ENCODE measurements around the gene NUP107.

Gene NUP107

DNA sequence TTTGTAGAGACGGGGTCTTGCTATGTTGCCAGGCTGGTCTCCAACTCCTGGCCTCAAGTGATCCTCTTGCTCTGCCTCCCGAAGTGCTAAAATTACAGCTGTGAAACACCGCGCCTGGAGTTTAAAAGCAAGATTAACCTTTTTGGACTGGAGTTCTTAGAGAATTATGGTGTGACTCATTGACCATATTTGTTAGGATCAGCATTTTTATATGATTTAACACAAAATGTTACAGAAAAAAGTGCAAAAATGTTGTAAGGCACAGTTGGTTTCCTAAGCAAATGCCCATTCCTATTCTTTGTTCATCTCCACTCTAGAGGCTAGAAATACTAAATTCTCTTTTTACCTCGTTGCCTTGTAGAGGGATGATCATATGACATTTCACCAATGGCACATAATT lies 86.8 kb downstream of the NUP107 start:
- DNase-seq (ENCODE audit: low read depth in 2 of 2): no peak

DNA sequence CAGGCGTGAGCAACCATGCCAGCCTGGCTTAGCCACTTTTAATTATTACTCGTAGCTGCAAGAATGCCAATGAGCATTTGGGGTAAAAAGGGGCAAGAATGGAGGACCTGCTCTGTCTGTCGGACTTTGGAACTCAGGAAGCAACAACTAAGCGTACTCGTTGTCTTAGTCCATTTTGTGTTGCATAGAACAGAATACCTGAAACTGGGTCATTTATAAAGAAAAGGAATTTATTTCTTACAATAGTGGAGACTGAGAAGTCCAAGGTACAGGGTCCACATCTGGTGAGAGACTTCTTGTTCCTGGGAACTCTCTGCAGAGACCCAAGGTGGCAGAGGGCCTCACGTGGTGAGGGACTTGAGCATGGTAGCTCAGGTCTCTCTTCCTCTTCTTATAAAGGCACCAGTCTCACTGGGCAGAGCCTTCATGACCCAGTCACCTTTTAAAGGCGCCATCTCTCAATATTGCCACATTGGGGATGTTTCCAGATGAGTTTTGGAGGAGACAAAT lies 88.4 kb downstream of the NUP107 start:
- no peak for DNase-seq (ENCODE audit: low read depth in 2 of 2)

DNA sequence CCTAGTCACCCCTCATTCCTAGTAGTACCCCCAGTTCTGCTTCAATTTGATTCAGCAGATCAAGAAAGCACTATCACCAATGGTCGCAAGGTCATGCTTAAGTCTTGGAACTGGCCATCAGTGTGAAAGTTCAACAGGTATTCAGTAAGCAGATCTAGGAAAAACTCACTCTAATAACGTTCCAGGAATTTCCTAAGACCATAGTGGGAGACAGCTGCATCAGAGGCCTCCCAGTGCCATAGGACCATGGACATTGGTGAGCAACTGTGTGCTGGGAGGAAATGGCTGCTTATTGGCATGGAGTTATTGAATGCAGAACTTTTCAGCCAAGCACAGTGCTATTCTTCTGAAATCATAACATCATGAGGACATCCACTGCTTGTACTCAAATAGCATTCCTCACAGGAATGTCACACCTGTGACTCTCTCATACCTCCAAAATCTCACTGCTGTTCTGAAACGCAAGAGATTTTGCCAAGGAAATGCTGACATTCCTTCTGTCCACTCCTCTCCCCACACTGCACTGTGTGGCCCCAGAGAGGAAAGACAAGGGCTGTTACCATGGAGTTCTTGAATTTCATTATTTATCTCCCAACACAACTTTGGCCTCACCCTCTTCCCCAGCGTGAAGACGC lies 90.3 kb downstream of the NUP107 start:
- no peak for DNase-seq (ENCODE audit: low read depth in 2 of 2)

DNA sequence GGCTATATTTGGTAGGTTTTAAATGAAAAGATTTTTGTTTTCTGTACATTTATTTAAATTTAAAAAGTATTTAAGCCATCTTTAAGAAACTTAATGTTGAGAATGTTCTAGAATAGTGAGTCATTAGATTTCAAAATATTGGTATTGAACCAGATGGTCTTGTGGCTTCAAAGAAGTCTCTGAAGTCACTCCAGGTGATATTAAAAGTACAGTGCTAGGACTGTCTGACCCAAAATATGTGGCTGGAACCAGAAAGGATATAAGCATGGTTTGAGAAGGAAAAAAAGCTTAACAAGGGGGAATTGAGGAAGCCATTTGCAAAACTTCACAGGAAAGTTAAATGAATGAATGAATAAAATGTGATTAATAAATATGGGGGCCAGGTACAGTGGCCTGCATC lies 92.5 kb downstream of the NUP107 start:
- DNase-seq (ENCODE audit: low read depth in 2 of 2): no peak

DNA sequence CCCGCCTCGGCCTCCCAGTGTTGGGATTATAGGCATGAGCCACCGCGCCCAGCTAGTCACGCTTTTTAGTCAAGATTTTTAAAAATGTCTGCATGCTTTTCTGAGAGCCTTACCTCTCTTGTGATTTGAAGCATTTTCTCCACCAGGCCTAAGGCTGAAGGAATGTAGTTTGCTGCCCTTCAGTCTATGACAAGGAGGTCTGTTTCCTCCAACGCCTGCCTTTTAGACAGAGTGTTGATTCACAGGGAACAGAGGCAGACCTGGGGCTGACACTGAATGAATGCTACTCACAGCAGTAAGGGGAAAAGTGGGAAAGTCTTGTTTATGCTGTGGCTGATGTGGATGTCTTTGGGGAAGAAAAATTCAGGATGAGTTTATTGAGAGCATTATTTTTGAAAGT lies 94.0 kb downstream of the NUP107 start:
- no peak for DNase-seq (ENCODE audit: low read depth in 2 of 2)

DNA sequence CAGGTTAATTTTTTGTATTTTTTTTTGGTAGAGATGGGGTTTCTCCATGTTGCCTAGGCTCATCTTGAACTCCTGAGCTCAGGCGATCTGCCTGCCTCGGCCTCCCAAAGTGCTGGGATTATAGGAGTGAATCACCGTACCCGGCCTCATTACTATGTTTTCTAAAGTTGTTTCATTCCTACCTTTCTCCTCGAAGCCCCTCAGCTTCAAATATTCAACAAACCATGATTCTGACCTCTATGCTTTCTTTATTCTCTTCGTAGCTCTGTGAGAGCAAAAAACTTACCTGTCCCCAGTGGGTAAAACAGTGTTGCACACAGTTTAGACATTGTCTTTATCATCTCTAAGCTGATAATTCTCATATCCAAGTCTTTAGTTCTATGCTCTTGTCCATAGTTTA lies 95.0 kb downstream of the NUP107 start:
- no peak for DNase-seq (ENCODE audit: low read depth in 2 of 2)

DNA sequence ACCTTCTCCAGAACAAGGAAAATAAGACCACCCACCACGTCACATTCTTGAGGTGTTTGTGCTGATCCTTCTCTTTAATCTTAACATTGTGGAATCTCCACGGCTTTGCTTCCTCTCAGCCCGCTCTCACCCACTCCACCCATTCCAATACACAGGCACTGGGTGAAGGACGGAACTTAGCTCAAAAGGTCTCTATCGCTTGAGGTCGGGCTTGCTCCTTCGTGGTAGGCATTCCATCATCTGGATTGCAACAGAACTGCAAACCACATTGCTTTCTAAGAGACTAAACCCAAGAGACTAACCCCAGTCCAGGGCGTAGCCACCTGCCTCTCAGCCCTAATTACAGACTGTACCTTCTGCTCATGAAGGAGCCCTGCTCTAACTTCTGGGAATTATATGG lies 97.2 kb downstream of the NUP107 start:
- no peak for DNase-seq (ENCODE audit: low read depth in 2 of 2)

DNA sequence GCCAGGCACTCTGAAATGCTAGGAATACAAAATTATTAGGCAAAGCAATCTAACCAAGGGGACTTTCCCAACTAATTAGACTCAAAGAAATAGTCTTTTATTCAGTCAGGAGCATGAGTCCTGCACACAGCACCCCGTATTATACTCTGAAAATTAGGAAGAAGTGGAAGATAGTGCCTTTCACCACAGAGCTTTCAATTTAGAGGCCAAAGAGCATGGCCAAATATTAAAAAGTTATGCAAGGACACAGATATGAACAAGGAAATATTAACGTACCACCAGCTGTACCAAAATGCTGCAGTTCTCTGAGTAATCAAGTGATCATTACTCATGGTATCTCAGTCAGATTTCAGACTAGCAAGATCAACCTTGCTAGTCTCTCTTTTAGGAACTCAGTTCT lies 98.6 kb downstream of the NUP107 start:
- no peak for DNase-seq (ENCODE audit: low read depth in 2 of 2)

DNA sequence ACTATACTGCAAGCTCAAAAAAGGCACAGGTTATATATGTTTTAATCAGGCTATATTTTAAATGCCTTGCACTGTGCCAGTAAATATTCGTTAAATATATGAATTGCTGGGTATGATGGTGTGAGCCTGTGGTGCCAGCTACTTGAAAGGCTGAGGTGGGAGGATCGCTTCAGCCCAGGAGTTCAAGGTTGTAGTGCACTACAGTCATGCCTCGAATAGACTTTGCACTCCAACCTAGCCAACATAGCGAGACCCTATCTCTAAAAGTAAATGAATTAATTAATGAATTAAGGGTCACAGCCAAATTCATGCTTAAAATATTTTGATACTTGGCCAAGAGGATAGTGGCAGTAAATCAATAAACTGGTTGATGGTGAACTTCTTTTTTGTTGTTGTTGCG lies 99.0 kb downstream of the NUP107 start:
- no peak for DNase-seq (ENCODE audit: low read depth in 2 of 2)

DNA sequence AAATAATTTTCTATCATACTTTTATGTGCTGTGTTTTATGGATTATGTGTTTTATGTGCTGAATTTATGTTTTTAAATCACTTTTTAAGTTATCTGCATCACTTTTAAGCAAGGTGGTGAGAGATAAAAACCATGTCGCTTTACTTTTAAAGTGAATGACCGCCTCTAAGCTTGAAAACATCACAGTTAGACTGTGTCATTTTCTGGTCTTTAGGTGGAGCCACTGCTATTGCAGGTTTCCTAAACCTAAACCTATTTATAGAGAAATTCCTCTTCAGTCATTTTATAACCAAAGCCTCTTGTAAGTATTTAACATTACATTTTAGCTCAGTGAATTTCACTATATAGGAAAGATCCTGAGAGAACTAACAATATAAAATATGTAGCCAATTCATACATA lies 100.2 kb downstream of the NUP107 start:
- DNase-seq (ENCODE audit: low read depth in 2 of 2): no peak

DNA sequence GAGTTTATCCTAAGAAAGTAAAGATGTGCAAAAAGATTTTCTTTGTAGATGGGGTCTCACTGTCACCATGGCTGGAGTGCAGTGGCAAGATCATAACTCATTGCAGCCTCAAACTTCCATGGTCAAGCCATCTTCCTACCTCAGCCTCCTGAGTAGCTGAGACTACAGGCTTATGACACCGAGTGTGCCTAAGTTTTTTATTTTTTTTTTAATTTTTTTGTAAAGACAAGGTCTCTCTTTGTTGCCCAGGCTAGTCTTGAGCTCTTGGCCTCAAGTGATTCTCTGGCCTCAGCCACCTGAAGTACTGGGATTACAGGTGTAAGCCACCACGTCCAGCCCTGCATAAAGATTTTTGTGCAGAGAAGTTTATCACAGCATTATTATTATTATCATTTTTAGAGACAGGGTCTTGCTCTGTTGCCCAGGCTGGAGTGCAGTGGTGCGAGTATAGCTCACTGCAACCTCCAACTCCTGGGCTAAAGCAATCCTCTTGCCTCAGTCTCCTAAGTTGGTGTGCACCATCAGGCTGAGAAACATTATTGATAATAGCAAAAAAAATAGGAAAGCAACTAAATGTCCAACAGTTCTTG lies 101.9 kb downstream of the NUP107 start:
- no peak for DNase-seq (ENCODE audit: low read depth in 2 of 2)

DNA sequence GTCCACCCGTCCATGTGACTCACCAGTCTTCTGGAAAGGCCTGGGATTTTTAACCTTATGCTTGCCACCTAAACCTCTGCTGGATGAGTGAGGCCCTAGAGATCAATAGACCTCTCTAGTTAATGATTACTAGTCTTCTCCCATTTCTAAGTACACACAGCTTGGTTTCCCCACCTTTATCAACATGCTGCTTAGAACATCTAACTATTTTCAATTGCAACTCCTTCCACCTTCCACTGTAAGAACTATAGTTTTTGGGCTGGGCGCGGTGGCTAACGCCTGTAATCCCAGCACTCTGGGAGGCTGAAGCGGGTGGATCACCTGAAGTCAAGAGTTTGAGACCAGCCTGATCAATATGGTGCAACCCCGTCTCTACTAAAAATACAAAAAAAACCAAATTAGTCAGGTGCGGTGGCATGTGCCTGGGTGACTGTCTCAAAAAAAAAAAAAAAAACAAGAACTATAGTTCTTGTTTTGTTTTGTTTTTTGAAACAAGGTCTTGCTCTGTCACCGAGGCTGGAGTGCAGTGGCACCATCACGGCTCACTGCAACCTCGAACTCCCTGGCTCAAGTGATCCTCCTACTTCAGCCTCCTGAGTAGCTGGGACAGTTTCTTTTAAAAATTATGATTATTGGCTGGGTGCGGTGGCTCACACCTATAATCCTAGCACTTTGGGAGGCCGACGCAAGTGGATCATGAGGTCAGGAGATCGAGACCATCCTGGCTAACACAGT lies 102.5 kb downstream of the NUP107 start:
- DNase-seq (ENCODE audit: low read depth in 2 of 2): no peak

DNA sequence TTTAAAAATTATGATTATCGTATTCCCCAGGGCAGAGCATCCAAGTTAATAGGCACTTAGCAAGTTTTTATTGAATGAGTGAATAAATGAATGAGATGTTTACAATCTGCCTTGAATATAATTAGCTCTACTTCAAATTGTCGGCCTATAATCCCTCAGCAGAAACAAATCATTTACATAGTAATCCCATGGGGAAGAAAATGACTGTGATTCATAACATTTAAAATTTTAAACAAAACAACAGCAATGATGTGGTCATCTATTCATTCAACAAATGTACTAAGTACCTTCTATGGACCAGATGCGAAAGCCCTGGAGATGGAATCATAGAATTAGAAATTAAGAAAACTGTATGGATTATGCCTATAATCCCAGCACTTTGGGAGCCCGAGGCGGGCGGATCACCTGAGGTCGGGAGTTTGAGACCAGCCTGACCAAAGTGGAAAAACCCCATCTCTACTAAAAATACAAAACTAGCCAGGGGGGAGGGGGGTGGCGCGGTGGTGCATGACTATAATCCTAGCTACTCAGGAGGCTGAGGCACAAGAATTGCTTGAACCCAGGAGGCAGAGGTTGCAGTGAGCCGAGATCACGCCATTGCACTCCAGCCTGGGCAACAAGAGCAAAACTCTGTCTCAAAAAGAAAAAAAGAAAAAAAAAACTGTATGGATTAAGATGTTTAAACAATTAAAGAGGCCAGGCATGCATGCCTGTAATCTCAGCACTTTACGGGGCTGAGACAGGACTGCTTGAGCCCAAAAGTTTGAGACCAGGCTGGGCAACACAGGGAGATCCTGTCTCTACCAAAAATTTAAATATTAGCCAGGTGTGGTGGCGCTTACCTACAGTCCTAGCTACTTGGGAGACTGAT lies 103.5 kb downstream of the NUP107 start:
- DNase-seq (ENCODE audit: low read depth in 2 of 2): no peak

DNA sequence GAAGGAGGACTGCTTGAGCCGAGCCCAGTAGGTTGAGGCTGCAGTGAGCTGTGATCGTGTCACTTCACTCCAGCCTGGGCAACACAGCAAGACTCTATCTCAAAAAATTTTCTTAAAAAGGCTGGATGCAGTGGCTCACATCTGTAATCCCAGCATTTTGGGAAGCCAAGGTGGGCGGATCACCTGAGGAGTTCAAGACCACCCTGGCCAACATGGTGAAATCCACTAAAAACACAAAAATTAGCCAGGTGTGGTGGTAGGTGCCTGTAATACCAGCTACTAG lies 104.1 kb downstream of the NUP107 start:
- DNase-seq (ENCODE audit: low read depth in 2 of 2): no peak

DNA sequence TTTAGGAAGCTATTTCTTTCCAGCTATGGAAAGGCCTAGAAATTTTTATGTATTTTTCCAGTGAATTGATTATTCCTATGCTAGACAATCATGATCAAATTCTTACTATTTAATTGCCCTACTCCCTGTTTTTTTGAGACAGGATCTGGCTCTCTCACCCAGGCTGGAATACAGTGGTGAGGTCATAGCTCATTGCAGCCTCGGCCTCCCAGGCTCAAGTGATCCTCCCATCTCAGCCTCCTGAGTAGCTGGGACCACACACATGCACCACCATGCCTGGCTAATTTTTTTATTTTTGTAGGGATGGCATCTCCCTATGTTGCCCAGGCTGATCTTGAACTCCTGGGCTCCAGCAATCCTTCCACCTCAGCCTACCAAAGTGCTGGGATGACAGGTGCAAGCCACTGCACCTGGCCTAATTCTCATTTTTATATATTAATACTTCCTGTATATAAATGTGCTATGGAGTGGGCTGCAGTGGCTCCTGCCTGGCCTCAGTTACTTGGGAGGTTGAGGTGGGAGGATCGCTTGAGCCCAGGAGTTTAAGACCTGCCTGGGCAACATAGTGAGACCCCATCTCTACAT lies 105.2 kb downstream of the NUP107 start:
- no peak for DNase-seq (ENCODE audit: low read depth in 2 of 2)

DNA sequence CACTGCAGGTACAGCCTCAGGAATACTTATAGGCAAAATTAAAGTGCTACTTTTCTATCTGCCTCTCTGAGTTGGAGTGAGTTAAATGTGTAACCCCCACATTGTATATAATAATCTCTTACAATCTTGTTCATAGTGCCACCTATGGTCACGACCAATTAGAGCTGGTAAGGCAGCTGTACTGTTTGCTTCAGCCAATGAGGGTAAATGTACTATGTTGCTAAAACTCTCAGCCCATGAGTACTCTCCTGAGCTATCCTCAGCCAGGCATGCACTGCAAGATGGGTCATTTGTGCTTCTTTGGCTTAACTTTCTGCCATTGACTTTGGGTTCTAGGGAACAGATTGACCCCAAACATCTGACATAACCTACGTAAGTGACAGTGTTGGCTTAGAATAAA lies 106.2 kb downstream of the NUP107 start:
- no peak for DNase-seq (ENCODE audit: low read depth in 2 of 2)

DNA sequence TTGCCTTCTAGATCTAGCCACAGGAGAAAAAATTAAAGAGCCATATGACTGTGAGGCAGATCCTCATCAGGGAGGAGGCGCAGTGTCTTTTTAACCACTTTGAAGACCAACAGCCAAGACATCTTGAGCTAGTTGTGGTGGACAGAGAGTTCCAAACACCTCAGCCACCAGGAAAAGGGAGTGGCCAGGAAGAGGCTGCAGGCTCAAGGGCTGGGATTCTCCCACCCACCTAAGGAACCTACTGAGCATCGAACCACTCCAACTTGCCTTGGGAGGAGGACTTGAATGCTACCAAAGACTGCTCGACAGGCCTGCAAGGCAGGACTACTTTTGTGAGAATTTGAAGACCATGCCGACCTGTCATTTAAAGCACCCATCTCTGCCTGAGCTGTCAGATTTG lies 106.7 kb downstream of the NUP107 start:
- no peak for DNase-seq (ENCODE audit: low read depth in 2 of 2)

DNA sequence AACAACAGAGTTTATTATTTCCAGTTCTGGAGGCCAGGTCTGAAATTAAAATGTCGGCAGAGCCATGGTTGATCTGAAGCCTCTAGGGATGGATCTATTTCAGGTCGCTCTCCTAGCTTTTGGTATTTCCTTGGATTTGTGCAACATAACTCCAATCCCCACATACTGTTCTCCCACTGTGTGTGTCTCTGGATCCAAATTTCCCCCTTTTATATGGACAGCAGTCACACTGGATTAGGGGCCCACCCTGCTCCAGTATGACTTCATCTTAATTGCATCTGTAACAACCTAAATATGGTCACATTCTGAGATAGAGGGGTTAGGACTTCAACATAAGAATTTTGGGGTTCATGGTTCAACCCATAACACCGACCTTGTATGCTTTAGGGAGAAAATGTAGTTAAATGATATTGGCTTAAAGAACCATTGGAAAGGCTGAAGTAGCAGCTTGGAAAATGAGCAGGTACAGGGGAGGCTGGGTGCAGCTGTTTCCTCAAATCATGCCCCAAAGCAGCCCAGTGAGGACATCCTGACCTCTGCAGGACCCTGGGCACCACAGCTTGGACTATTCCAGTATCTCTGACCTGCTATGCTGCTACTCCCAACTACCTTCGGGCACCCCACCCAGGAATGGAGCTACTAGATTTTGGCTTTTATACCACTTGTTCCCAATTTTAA lies 107.3 kb downstream of the NUP107 start:
- no peak for DNase-seq (ENCODE audit: low read depth in 2 of 2)

DNA sequence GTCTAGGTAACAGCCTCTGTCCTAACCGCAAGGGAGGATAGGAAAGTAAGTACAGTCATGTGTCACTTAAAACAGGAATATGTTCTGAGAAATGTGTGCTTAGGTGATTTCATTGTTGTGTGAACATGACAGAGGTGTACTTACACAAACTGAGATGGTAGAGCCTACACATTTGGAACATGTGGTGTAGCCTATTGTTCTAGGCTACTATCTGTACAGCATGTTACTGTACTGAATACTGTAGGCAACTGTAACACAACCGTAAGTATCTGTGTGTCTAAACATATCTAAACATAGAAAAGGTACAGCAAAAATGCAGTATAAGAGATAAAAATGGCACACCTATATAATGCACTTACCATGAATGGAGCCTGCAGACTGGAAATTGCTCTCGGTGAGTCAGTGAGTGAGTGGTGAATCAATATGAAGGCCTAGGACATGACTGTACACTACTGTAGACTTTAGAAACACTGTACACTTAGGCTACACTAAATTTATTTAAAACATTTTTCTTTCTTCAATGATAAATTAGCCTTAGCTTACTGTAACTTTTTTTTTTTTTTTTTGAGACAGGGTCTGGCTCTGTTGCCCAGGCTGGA lies 108.0 kb downstream of the NUP107 start:
- DNase-seq (ENCODE audit: low read depth in 2 of 2): no peak
